ENCODE measurements around the gene PRDM4.
"Not testable (repeated sequence)": the region's sequence is repeated elsewhere in the genome, so short reads cannot be mapped to it uniquely, and the experiment has no call there.

Gene PRDM4

DNA sequence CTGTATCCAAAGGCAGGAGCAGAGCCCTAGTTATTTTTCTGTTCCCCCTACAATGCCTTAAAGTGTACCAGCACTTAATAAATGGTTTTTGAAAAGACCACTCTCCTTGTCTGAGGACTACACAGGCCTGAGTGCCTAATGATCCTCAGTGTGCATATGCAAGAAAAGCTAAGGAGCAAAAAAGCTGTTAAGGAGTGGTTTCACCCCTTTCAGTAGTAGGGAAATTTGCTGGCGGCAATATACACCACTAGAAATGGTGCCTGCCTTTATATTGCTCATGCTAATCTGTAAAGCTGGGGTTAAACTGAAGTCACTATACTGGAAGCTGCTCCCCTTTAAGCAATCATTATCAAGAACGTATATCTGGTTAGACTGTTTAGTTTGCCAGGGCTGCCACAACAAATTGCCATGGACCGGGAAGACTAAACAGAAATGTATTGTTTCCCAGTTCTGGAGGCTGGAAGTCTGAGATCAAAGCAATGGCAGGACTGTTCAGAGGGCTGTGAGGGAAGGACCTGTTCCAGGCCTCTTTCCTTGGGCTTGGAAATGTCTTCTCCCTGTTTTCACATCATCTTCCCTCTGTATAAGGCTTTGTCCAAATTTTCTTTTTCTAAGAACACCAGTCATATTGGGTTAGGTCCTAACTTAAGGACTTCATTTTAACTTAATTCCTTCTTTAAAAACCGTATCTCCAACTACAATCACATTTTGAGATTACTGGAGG lies 30.2 kb downstream of the PRDM4 start:
- TF ChIP-seq, protein P1, sequence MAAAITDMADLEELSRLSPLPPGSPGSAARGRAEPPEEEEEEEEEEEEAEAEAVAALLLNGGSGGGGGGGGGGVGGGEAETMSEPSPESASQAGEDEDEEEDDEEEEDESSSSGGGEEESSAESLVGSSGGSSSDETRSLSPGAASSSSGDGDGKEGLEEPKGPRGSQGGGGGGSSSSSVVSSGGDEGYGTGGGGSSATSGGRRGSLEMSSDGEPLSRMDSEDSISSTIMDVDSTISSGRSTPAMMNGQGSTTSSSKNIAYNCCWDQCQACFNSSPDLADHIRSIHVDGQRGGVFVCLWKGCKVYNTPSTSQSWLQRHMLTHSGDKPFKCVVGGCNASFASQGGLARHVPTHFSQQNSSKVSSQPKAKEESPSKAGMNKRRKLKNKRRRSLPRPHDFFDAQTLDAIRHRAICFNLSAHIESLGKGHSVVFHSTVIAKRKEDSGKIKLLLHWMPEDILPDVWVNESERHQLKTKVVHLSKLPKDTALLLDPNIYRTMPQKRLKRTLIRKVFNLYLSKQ (tag by site-specific recombination; IDR thresholded peaks at IDR 0.05; ENCODE audit: borderline replicate concordance) = no peak
- TF ChIP-seq ZNF777 (tag by site-specific recombination; IDR thresholded peaks at IDR 0.05; ENCODE audit: borderline replicate concordance) (no peak), ZNF529 (tag by site-specific recombination; IDR thresholded peaks at IDR 0.05; ENCODE audit: insufficient replicate concordance) (no peak), ZNF416 (tag by site-specific recombination; IDR thresholded peaks at IDR 0.05) (no peak), ZNF596 (tag by site-specific recombination; IDR thresholded peaks at IDR 0.05) (no peak), ZNF791 (tag by site-specific recombination; IDR thresholded peaks at IDR 0.05) (no peak), GLI2 (tag by site-specific recombination; IDR thresholded peaks at IDR 0.05; ENCODE audit: borderline replicate concordance, low read depth) (no peak), ZNF133 (tag by site-specific recombination; IDR thresholded peaks at IDR 0.05) (no peak), OSR2 (tag by site-specific recombination; IDR thresholded peaks at IDR 0.05) (no peak)
- TF ChIP-seq, protein P2, sequence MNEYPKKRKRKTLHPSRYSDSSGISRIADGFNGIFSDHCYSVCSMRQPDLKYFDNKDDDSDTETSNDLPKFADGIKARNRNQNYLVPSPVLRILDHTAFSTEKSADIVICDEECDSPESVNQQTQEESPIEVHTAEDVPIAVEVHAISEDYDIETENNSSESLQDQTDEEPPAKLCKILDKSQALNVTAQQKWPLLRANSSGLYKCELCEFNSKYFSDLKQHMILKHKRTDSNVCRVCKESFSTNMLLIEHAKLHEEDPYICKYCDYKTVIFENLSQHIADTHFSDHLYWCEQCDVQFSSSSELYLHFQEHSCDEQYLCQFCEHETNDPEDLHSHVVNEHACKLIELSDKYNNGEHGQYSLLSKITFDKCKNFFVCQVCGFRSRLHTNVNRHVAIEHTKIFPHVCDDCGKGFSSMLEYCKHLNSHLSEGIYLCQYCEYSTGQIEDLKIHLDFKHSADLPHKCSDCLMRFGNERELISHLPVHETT (tag by site-specific recombination; IDR thresholded peaks at IDR 0.05) = no peak
- Histone ChIP-seq H3K4me3 (ENCODE audit: low read depth, low read length) (no peak overlapping the region), H3K27ac (ENCODE audit: extremely low read depth, low read depth, low read length) (no peak overlapping the region), H3K4me1 (ENCODE audit: control insufficient read depth, insufficient read depth, low read length) (no peaks in the 10 kb centered on the region), H3K9me3 (ENCODE audit: control insufficient read depth, insufficient read depth, low read depth, low read length) (no peaks in the 10 kb centered on the region), H3K36me3 (ENCODE audit: control insufficient read depth in 2 of 2, insufficient read depth in 1 of 2, low read length in 2 of 2) (peaks cover 19 to 34% of the 10 kb centered on the region in 2 experiments)
- CTCF ChIA-PET = no interaction called here
- POLR2A ChIA-PET = no interaction called here

DNA sequence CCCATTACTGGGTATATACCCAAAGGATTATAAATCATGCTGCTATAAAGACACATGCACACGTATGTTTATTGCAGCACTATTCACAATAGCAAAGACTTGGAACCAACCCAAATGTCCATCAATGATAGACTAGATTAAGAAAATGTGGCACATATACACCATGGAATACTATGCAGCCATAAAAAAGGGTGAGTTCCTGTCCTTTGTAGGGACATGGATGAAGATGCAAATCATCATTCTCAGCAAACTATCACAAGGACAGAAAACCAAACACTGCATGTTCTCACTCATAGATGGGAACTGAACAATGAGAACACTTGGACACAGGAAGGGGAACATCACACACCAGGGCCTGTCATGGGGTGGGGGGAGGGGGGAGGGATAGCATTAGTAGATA lies 33.2 kb downstream of the PRDM4 start:
- POLR2A ChIA-PET = not testable (repeated sequence)

DNA sequence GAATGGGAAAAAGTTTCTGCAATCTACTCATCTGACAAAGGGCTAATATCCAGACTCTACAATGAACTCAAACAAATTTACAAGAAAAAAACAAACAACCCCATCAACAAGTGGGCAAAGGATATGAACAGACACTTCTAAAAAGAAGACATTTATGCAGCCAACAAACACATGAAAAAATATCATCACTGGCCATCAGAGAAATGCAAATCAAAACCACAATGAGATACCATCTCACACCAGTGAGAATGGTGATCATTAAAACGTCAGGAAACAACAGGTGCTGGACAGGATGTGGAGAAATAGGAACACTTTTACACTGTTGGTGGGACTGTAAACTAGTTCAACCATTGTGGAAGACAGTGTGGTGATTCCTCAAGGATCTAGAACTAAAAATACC lies 33.6 kb downstream of the PRDM4 start:
- H3K9me3 ChIP-seq (ENCODE audit: control insufficient read depth, insufficient read depth, low read depth, low read length); H3K4me1 ChIP-seq (ENCODE audit: control insufficient read depth, insufficient read depth, low read length); CTCF ChIA-PET; H3K36me3 ChIP-seq (ENCODE audit: control insufficient read depth in 2 of 2, insufficient read depth in 1 of 2, low read length in 2 of 2); POLR2A ChIA-PET; H3K4me3 ChIP-seq (ENCODE audit: low read depth, low read length); H3K27ac ChIP-seq (ENCODE audit: extremely low read depth, low read depth, low read length): not testable (repeated sequence)
- TF ChIP-seq SCRT2 (tag by site-specific recombination; IDR thresholded peaks at IDR 0.05) (peak; percentile 88), SCRT1 (tag by site-specific recombination; IDR thresholded peaks at IDR 0.05; ENCODE audit: borderline replicate concordance) (peak; percentile 84)

More for the DNA sequence above, 33.2 kb downstream of the PRDM4 start:
- CTCF ChIA-PET; H3K36me3 ChIP-seq (ENCODE audit: control insufficient read depth in 2 of 2, insufficient read depth in 1 of 2, low read length in 2 of 2); H3K27ac ChIP-seq (ENCODE audit: extremely low read depth, low read depth, low read length); H3K4me1 ChIP-seq (ENCODE audit: control insufficient read depth, insufficient read depth, low read length); H3K4me3 ChIP-seq (ENCODE audit: low read depth, low read length); H3K9me3 ChIP-seq (ENCODE audit: control insufficient read depth, insufficient read depth, low read depth, low read length): not testable (repeated sequence)
- TF ChIP-seq, protein P3, sequence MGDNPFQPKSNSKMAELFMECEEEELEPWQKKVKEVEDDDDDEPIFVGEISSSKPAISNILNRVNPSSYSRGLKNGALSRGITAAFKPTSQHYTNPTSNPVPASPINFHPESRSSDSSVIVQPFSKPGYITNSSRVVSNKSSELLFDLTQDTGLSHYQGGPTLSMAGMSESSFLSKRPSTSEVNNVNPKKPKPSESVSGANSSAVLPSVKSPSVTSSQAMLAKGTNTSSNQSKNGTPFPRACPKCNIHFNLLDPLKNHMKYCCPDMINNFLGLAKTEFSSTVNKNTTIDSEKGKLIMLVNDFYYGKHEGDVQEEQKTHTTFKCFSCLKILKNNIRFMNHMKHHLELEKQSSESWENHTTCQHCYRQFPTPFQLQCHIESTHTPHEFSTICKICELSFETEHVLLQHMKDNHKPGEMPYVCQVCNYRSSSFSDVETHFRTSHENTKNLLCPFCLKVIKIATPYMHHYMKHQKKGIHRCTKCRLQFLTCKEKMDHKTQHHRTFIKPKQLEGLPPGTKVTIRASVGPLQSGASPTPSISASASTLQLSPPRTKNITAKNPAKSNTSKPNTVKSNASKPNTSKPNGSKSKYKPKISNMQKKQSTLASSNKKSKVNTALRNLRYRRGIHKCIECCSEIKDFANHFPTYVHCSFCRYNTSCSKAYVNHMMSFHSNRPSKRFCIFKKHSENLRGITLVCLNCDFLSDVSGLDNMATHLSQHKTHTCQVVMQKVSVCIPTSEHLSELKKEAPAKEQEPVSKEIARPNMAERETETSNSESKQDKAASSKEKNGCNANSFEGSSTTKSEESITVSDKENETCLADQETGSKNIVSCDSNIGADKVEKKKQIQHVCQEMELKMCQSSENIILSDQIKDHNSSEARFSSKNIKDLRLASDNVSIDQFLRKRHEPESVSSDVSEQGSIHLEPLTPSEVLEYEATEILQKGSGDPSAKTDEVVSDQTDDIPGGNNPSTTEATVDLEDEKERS (tag by site-specific recombination; IDR thresholded peaks at IDR 0.05) = 0 out of 2 replicates have a peak, but pooled peaks have one; percentile 55
- 0 out of 2 replicates have a peak, but pooled peaks have one; percentile 1 for TF ChIP-seq SCRT1 (tag by site-specific recombination; IDR thresholded peaks at IDR 0.05; ENCODE audit: borderline replicate concordance)
- TF ChIP-seq ZNF146 (tag by site-specific recombination; IDR thresholded peaks at IDR 0.05) = peak; percentile 94

All from HEK293 (cell line).